SW480 (cell line): ENCODE data around the gene TJAP1.
A peak's percentile ranks its signal among the peaks of the same experiment; 100 is the strongest.
"Not testable (repeated sequence)": the region's sequence is repeated elsewhere in the genome, so short reads cannot be mapped to it uniquely, and the experiment has no call there.

Source experiments
- DNase-seq: peaks from one replicate; pipeline ENCODE4 v3.0.0-alpha.2; 2016; ENCODE audit warnings: low spot score

Gene TJAP1

DNA sequence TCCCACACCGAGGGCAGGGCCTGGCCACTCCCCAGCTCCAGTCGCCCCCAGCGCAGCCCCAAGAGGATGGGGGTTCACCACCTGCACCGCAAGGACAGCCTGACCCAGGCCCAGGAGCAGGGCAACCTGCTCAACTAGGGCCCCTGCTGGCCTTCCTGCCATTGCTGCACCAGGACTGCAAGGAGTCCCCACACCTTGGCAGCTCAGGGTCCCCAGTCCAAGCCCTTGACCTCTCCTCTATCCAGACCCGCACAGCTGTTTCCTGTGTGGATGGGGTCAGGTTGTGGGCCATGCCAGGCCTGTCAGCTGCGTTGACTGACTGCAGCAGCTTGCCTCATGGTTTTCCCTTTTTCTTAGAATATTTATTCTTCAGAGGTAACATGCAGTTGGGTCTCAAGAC is 28.3 kb downstream of the TJAP1 start:
- no peak for DNase-seq

DNA sequence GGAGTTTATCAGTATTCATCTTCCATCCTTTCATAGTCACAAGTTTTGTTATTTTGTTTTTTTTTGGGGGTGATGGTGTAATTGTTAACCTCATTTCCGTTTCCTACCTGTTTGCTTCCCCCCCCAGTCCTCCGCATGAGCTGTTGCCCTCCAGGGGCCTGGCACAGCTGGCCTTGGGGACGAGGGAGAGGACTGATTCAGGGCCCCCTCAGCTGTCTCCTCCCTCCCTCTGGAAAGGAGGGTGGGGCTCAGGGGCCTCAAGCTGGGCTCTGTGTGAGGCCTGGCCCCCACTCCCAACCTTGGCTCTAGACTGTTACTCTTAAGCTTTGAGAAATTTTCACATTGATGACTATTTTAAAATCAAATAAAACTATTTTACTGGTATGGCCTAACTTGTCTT is 28.8 kb downstream of the TJAP1 start:
- DNase-seq = no peak

- peak; percentile 48 for DNase-seq
Measured at GRCh38 chr6:43506667-43507471, 29.5 kb downstream of the TJAP1 start.

DNA sequence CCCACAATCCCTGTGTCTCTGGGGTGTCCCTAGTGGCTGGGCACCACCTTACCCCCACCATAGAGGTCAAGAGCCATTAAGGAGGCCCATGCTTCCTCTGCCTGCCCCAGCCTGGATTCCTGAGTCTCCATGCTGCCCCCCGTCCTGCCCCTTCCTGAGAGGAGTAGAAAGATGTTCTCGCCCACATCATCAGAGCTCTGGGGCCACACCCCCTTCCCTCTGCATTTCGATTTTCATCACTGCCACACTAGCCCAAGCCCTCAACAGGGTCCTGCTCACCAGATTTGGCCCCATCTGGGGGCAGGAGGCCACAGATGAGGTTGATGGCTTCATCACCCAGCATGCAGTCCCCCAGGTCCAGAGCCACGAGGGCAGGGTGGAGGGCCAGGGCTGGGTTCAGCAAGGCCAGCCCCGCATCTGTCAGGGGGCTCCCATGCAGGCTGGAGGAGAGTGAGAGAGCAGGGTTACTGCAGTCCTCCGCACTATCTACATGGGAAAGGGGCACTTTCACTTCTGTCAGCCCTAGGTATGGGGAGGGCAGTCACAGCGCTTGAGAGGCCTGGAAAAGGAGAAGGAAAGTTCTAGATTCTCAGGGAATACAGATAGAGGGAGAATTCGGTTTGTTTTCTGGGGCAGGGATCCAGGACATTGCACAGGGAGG is 31.2 kb downstream of the TJAP1 start:
- DNase-seq = no peak

DNA sequence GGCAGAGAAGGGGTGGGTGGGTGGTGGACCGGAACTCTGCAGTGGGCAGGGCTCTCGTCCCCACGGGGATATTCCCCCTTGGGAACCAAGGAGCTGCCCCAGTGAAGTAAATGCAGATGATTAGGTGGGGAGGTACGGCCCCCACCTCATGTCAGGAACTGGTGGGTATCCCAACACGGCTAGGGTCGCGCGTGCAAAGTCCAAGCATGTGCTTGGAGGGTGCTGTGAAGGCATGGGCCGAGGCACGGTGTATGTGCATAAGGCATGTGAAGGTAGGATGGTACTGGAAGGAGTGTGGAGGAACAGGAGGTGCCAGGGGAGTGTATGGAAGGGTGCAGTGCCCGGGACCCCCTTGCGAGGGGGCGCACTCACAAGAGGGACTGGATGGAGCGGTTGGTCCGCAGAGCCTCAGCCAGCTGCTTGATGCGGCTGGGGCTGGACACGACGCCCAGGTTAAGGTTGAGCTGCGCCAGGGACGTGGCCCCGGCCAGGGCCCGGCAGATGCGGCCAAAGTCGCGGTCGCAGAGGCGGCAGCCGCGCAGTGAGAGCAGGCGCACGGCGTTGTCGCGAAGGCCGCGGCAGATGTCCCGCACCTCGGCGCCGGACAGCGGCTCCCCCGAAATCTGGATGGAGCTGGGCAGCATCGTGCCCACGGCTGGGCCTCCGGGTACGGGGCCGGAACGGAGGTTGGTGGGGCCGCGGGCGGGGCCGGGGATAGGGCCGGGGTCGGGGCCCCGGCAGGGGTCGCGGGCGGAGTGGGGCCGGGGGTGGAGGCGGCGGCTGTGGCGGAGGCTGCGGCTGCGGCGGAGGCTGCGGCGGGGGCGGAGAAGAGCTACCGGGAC is 32.0 kb downstream of the TJAP1 start:
- no peak for DNase-seq

DNA sequence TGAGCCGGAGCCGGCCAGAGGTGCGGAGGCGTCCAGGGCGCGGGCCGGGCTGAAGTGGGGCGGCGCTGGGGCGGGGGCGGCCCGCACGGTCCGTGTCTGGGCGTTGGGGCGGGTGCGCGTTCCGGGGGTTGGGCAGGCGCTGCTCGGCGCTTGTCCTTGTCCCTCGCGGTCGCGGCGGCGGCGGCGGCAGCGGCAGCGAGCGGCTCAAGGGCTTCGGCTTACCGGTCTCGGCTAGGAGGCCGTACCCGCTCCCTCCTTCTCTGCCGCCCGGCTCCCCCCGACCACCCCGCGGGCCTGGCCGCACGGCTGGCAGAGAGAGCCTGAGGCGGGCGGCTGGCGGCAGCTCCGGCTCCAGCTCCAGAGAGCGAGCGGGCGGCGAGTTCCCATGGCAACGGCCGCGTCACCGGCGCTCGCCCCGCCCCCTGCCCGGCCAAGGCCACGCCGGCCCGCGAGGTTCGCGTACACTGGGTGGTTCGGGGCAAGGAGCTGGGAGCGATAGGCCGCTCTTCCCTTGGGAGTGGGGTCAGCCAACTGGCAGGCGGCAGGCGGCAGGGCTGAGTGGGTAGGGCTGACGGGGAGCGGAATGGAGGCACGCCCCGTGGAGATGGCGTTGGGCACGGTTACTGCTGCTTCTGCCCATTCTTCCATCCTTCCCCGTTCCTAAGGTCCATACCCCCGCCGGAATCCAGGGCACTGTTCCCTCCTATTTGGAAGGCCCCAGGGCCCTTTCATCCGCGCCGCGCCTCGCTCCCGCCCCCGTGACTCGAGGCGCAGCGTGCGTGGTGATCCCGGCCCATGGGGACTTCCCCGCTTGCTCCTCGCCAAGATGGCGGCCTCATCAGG is 32.8 kb downstream of the TJAP1 start, which contains the start of gene LRRC73:
Gene LRRC73, minus strand, starts transcription at position 363 of the 843 bp plus-strand sequence. CDS start 561 bp downstream, outside the sequence.
- DNase-seq = peak; percentile 61

DNA sequence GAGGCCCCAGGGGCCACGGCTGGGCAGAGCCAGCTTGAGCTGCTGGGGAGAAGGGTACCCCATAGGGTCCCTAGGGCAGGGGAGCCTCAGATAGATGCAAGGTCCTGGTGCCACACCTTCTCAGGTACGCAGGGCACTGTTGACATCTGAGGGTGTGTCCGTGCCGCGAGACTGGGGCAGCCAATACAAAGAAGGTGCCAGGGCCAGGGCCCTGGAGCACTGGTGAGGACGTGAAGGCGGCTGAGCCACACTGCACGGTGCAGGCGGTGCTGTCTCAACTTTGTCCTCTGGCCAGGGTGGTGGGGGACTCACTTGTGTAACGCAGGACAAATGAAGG is 33.4 kb downstream of the TJAP1 start:
- peak; percentile 42 for DNase-seq

DNA sequence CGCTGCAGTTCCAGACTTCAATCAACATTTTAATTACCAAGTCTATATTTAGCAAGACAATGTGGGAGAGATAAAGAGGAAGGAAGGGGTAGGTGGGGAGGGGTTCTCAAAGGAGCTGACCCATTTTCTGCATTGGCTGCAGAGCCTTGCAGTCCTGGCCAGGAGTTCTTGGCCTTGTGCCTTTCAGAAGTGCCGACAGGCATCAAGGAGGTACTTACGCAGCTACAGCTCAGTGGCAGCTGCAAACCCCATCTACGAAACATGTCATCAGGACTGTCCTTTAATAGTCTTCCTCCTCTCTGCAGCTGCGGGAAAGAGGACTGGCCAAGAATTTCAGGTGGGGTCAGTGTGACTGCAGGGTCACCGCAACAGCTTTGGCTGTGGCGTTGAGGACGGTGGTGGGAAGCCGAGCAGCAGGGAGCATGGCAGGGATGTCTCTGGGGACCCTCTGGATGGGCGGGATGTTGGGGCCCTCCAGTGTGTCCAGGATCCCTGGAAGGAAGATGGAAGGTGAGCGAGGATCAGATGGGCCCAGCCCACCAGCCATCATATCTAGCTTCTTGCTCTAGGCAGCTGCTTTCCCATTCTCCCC is 34.5 kb downstream of the TJAP1 start:
- no peak for DNase-seq

DNA sequence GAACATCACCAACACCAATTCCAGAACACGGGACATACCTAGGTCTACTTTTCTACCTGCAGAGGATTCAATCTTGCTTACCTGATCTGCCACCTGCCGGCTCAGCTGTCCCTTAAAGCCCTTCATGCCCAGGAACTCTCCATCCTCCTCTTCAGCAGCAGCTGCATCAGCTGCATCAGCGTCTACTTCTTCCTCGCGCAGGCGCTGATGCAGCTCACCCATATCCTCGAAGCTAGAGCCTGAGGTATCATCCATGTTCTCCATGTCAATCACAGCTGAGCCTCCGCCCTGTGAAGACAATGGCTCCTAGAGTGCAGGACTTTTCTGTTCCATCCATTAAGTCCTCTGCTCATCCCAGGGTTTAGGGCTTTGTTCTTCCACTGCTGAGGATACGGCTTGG is 38.4 kb downstream of the TJAP1 start:
- no peak for DNase-seq

GRCh38 chr6:43516367-43516696 is 39.0 kb downstream of the TJAP1 start:
- DNase-seq = no peak

GRCh38 chr6:43516697-43517504 is 39.5 kb downstream of the TJAP1 start, which contains the start of the genes POLR1C and YIPF3:
Gene POLR1C (plus strand): TSS chr6:43517089. CDS start chr6:43517110, 21 bp downstream.
Gene YIPF3 (minus strand): TSS chr6:43516926. CDS start chr6:43516807, 119 bp downstream.
- DNase-seq = peak; percentile 95

DNA sequence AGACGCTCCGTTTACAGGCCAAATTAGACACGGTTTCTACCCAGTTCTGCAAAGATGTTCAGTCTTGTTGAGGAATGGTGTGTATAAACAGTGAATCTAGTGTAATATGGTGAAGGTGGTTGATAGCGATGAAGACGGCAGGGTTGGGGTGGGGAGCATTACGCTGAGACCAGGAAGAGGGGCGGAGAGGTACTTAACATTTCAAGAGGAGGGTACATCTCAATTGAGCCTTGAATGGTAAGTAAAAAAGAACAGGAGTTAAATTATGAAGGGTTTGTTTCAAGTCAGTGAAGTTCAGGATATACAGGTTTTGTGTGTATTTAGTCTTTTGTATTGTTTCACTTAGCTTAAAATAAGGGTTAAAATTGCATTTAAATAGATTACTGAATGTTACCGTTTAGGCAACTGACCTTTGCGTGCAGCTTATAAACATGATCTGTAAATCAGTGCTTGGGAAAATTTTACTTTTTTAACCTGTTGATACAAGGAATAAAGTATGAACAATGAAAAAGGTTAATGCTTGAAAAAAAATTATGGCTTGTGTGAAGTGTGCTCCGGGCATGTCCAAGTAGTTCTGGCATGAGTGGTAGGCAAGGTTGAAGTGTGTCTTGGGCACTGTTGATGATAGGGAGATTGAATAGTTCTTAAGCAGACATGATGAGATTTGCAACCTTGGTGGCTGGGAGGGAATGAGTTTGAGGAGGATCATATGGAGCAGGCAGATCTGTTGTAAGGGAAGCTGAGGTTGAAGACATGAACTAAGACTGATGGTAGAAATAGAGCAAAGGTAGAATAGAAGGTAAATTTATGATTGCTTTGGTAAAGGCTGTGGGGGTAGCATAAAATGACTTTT is 40.4 kb downstream of the TJAP1 start:
- DNase-seq = no peak

GRCh38 chr6:43520097-43520496 is 42.7 kb downstream of the TJAP1 start:
- no peak for DNase-seq

- DNase-seq = no peak
Measured at GRCh38 chr6:43521836-43522235, 44.5 kb downstream of the TJAP1 start.

DNA sequence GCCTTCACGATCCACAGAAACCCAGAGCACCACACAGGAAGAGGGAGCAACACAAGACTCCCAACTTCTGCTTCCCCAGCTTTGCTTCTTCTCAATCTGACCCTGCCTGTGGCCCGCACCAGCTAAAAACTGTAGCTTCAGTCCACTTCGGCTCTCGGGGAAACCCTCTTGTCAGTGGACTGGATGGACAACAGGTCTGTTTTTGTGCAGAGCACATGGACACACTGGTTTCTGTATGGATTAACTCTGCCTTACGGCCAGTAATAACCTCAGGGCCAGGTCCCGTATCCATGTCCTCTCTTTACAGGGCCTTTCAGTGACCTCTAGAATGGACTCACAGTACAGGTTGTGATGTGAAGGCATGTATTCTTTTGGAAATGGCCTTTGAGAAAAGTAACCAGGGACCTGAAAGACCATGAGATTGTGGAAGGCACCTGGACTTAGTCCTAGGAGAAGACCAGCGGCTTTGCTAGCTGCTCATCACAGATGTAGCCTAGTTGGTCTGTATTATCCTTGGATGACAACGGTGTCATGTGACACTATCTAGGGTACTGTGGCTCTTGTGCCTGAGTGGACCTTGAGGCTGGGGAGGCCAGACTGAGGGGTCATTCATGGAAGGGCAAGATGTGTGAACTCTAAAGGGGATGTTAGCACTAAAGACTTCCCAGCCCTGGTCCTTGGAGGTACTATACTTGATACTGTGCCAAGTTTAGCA is 45.3 kb downstream of the TJAP1 start:
- no peak for DNase-seq

DNA sequence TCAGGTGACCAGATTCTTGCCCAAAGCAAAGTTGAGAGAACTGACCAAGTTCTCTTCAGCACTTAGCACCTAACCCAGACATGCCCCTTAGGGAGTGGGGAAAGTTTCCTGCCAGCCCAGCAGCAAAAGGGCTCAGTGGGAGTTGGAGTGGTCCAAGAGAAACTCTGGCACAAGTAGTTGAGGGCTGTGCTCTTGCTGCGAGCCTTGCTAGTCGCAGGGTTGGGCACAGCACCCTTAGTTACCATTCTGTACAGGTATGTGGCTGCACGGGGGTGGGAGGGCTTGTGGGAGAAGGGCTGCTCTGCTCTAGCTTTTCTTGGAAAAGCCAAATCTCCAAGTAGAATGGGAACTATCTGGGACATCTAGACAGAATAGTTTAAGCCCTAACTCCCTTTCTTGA is 45.9 kb downstream of the TJAP1 start:
- no peak for DNase-seq

GRCh38 chr6:43524483-43524961 is 47.2 kb downstream of the TJAP1 start:
- no peak for DNase-seq

DNA sequence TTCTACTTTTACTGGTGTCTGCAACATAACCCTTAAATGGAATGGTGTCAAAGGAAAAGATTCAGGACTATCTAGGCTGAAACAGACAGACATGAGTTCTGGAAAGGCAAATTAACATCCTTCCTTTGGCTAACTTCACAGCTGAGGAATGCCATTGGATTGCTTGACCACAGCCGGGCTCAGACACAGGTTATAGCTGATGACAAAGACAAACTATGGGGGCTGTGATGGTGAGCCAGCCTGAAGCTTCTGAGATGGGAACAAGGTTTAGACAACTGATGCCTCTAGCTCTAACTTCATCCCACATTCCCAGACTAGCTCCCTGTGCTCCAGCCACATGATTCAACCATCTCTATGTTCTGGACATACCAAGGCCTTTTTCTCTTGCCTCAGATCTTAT is 54.8 kb downstream of the TJAP1 start:
- DNase-seq = no peak

DNA sequence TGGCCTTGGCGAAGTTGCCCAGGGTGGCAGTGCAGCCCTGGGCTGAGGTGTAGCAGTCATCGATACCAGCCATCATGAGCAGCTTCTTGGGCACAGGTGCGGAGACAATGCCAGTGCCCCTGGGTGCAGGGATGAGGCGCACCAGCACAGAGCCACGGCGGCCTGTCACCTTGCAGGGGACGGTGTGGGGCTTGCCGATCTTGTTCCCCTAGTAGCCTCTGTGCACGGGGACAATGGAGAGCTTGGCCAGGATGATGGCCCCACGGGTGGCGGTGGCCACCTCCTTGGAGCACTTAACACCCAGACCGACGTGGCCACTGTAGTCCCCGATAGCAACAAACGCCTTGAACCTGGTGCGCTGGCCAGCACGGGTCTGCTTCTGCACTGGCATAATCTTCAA is 61.6 kb downstream of the TJAP1 start:
- DNase-seq = not testable (repeated sequence)
